H1 (cell line): ENCODE results near the gene FMOD. TPM values are rescaled to one million over a fixed set of nuclear protein-coding genes. Genes with fewer than 3 reads are reported as not detected.

Experiments used
- CTCF ChIA-PET: fragments of 300-600 bp; sonication (Branson Sonifier 250); formaldehyde crosslinking; loops from one replicate; lab custom pipeline; 2021; ENCODE audit not compliant: partially characterized antibody; lab: Charles Lee
- POLR2A ChIA-PET: fragments of 300-600 bp; sonication (Branson Sonifier 250); formaldehyde crosslinking; loops from one replicate; lab custom pipeline; 2021; ENCODE audit warnings: inconsistent platforms; ENCODE audit not compliant: partially characterized antibody; lab: Charles Lee
- DNase-seq, 2 experiments: peaks; one replicate each; pipeline versions ENCODE4 v3.0.0 to v3.0.0-alpha.2; 2010 to 2022; ENCODE audit warnings: low spot score in 2 of 2, low read depth in 1 of 2, mixed read lengths in 1 of 2
- FAIRE-seq: peaks from 2 replicates; lab custom pipeline; 2011; peaks lifted over from hg19 to GRCh38; lab: Jason Lieb, UNC
- H2AFZ ChIP-seq: 2 replicates; pipeline ENCODE4 v1.8.1; 2012; ENCODE audit warnings: low read length, inconsistent platforms
- H2AK5ac ChIP-seq: 2 replicates; pipeline ENCODE4 v1.6.1; 2013; ENCODE audit warnings: low read depth, low read length
- H2BK120ac ChIP-seq: replicated peaks from 2 replicates; pipeline ENCODE3; 2013; ENCODE audit warnings: low read depth, low read length, inconsistent platforms
- H2BK12ac ChIP-seq: 2 replicates; pipeline ENCODE4 v1.6.1; 2013; ENCODE audit warnings: low read depth, low read length
- H2BK15ac ChIP-seq: 2 replicates; pipeline ENCODE4 v1.6.1; 2013; ENCODE audit warnings: low read length
- H2BK20ac ChIP-seq: 2 replicates; pipeline ENCODE4 v1.6.1; 2013; ENCODE audit warnings: low read length
- H2BK5ac ChIP-seq: 2 replicates; pipeline ENCODE4 v1.6.1; 2013; ENCODE audit warnings: low read depth, low read length
- H3K14ac ChIP-seq: 2 replicates; pipeline ENCODE4 v1.6.1; 2013; ENCODE audit warnings: inconsistent platforms; ENCODE audit not compliant: insufficient read length
- H3K18ac ChIP-seq: 2 replicates; pipeline ENCODE4 v1.6.1; 2013; ENCODE audit warnings: low read length; ENCODE audit errors: extremely low read depth
- H3K23ac ChIP-seq: 2 replicates; pipeline ENCODE4 v1.6.1; 2013; ENCODE audit warnings: inconsistent platforms; ENCODE audit not compliant: insufficient read length
- H3K23me2 ChIP-seq: 2 replicates; pipeline ENCODE4 v1.6.1; 2013; ENCODE audit warnings: low read depth, low read length
- H3K27ac ChIP-seq: 2 replicates; pipeline ENCODE4 v1.6.1; 2011; ENCODE audit warnings: low read depth, low read length, inconsistent platforms
- H3K27me3 ChIP-seq, 4 experiments: replicated peaks in 1 of 4; 1 replicate in 1 of 4; 2 replicates in 3 of 4; pipeline versions ENCODE4 v1.6.1 to v1.8.1; 2011 to 2013; ENCODE audit warnings: low read length in 3 of 4, mild to moderate bottlenecking in 3 of 4, inconsistent platforms in 2 of 4, mixed read lengths in 2 of 4, moderate library complexity in 1 of 4; ENCODE audit not compliant: control insufficient read depth in 3 of 4, insufficient read depth in 3 of 4; ENCODE audit errors: extremely low read depth in 1 of 4
- H3K36me3 ChIP-seq, 4 experiments: 2 replicates each; pipeline versions ENCODE4 v1.6.1 to v1.8.1; 2011 to 2013; ENCODE audit warnings: mild to moderate bottlenecking in 4 of 4, low read length in 3 of 4, moderate library complexity in 2 of 4, control low read depth in 1 of 4, inconsistent platforms in 1 of 4; ENCODE audit not compliant: insufficient read depth in 4 of 4, control insufficient read depth in 2 of 4
- H3K4ac ChIP-seq: replicated peaks from 2 replicates; pipeline ENCODE3; 2013; ENCODE audit warnings: low read length, low read depth, mixed read lengths, inconsistent platforms; ENCODE audit not compliant: insufficient read length
- H3K4me1 ChIP-seq, 4 experiments: replicated peaks in 1 of 4; 1 replicate in 1 of 4; 2 replicates in 3 of 4; pipeline versions ENCODE4 v1.6.1 to v1.8.1; 2011 to 2013; ENCODE audit warnings: low read length in 3 of 4, inconsistent platforms in 2 of 4, mixed read lengths in 1 of 4; ENCODE audit not compliant: insufficient read depth in 4 of 4, control insufficient read depth in 3 of 4
- H3K4me2 ChIP-seq, 2 experiments: 2 replicates each; pipeline versions ENCODE4 v1.6.1 to v1.8.1; 2011 to 2013; ENCODE audit warnings: low read depth in 2 of 2, low read length in 2 of 2, control low read depth in 1 of 2, inconsistent platforms in 1 of 2, mild to moderate bottlenecking in 1 of 2; ENCODE audit not compliant: insufficient read depth in 1 of 2
- H3K4me3 ChIP-seq, 4 experiments: fragments of 200-600, 300-600 bp in 1 of 4; sonication (generic), shearing (Covaris generic), sonication (Bioruptor Twin) in 1 of 4; 2 replicates each; pipeline versions ENCODE4 v1.5.1 to v1.8.1; 2011 to 2016; ENCODE audit warnings: low read length in 4 of 4, low read depth in 3 of 4, control low read depth in 2 of 4, inconsistent platforms in 2 of 4, mild to moderate bottlenecking in 2 of 4, mixed read lengths in 1 of 4, moderate library complexity in 1 of 4; ENCODE audit not compliant: insufficient read depth in 2 of 4; ENCODE audit errors: extremely low read depth in 1 of 4
- H3K56ac ChIP-seq: replicated peaks from 2 replicates; pipeline ENCODE3; 2013; ENCODE audit warnings: low read depth, mild to moderate bottlenecking, mixed read lengths, low read length, inconsistent platforms; ENCODE audit not compliant: insufficient read length
- H3K79me1 ChIP-seq: 2 replicates; pipeline ENCODE4 v1.6.1; 2013; ENCODE audit warnings: low read depth, low read length, control low read depth
- H3K79me2 ChIP-seq, 2 experiments: 2 replicates each; pipeline versions ENCODE4 v1.6.1 to v1.8.1; 2012 to 2013; ENCODE audit warnings: low read length in 2 of 2, mild to moderate bottlenecking in 2 of 2, inconsistent platforms in 1 of 2; ENCODE audit not compliant: insufficient read depth in 2 of 2, control insufficient read depth in 1 of 2
- H3K9ac ChIP-seq, 4 experiments: replicated peaks in 1 of 4; 1 replicate in 1 of 4; 2 replicates in 3 of 4; pipeline versions ENCODE4 v1.6.1 to v1.8.1; 2011 to 2013; ENCODE audit warnings: low read depth in 3 of 4, low read length in 3 of 4, control low read depth in 2 of 4, mild to moderate bottlenecking in 2 of 4, moderate library complexity in 2 of 4, inconsistent platforms in 1 of 4; ENCODE audit errors: extremely low read depth in 1 of 4
- H3K9me3 ChIP-seq, 2 experiments: 2 replicates each; pipeline versions ENCODE4 v1.6.1 to v1.8.1; 2012 to 2013; ENCODE audit warnings: mild to moderate bottlenecking in 2 of 2, moderate library complexity in 2 of 2, control low read depth in 1 of 2, inconsistent platforms in 1 of 2, low read depth in 1 of 2, low read length in 1 of 2, mixed read lengths in 1 of 2; ENCODE audit not compliant: insufficient read depth in 2 of 2
- H4K20me1 ChIP-seq, 2 experiments: replicated peaks in 1 of 2; 2 replicates each; pipeline versions ENCODE3 to v1.8.1; 2011 to 2013; ENCODE audit warnings: inconsistent platforms in 2 of 2, low read length in 2 of 2, mild to moderate bottlenecking in 1 of 2; ENCODE audit not compliant: insufficient read depth in 2 of 2, control insufficient read depth in 1 of 2
- H4K5ac ChIP-seq: 2 replicates; pipeline ENCODE4 v1.6.1; 2013; ENCODE audit warnings: low read length, low read depth, mixed read lengths, inconsistent platforms; ENCODE audit not compliant: insufficient read length
- H4K8ac ChIP-seq: 2 replicates; pipeline ENCODE4 v1.8.0; 2013; ENCODE audit warnings: mild to moderate bottlenecking, moderate library complexity, low read length, inconsistent platforms; ENCODE audit not compliant: insufficient read depth; ENCODE audit errors: extremely low read depth
- H4K91ac ChIP-seq: replicated peaks from 2 replicates; pipeline ENCODE3; 2013; ENCODE audit warnings: low read length, mixed read lengths, inconsistent platforms; ENCODE audit not compliant: insufficient read length
- RAD21 ChIP-seq, 2 experiments: IDR thresholded peaks in 1 of 2; conservative IDR thresholded peaks in 1 of 2; 2 replicates each; pipeline ENCODE4 v1.6.1; 2011; ENCODE audit warnings: low read depth in 2 of 2, low read length in 2 of 2, improper control_type of control experiment in 1 of 2, inconsistent platforms in 1 of 2, mild to moderate bottlenecking in 1 of 2, moderate library complexity in 1 of 2
- TBP ChIP-seq: IDR thresholded peaks from 2 replicates; pipeline ENCODE4 v1.6.1; 2011; ENCODE audit warnings: low read depth, low read length, improper control_type of control experiment
- WGBS, 2 experiments: shearing (Covaris generic) in 1 of 2; methylation state at CpG; one replicate each; pipeline versions ENCODE4 v1.1.6 to v1.1.7; 2013 to 2015; ENCODE audit warnings: low lambda C conversion rate in 2 of 2, mixed read lengths in 2 of 2, inconsistent platforms in 1 of 2, low coverage in 1 of 2, missing lambda C conversion rate in 1 of 2; ENCODE audit not compliant: insufficient replicate concordance in 2 of 2, insufficient coverage in 1 of 2, insufficient read length in 1 of 2; ENCODE audit errors: extremely low coverage in 1 of 2, missing lambda C conversion rate in 1 of 2; 5-methylcytosine and 5-hydroxymethylcytosine counted together
- long read RNA-seq, 2 experiments: library from RNA in 1 of 2; library from capped mRNA in 1 of 2; stranded (forward); transcript quantifications; one replicate each; pipeline ENCODE4 v2.0.0, GENCODE V29; 2021; ENCODE audit warnings: inconsistent platforms in 1 of 2
- polyA minus RNA-seq, 3 experiments: library from RNA; depleted of rRNA, polyadenylated mRNA; stranded (reverse); fragments of >200 nt; gene quantifications; 1 replicate in 2 of 3; 2 replicates in 1 of 3; pipeline ENCODE4 v1.2.3, GENCODE V29; 2011
- polyA plus RNA-seq, 7 experiments: library from polyadenylated mRNA; depleted of rRNA in 3 of 7; stranded (reverse) in 5 of 7; unstranded in 2 of 7; fragments of >200 nt in 5 of 7; fragments of 200-250 nt in 2 of 7; gene quantifications; 1 replicate in 5 of 7; 2 replicates in 1 of 7; 4 replicates in 1 of 7; pipeline versions ENCODE4 v1.2.1 to v1.2.3, GENCODE V29; 2011 to 2013; ENCODE audit warnings: missing spikeins in 2 of 7, mixed read lengths in 2 of 7
- total RNA-seq: library from RNA; stranded (reverse); fragmentation: NEBNext Ultra II Directional; extraction: Animal tissue kit (Norgen Biotek cat#: 25700); gene quantifications from 2 replicates; pipeline ENCODE4 v1.2.1, GENCODE V29; 2021
- TF ChIP-seq, protein P1 (sequence below), 3 experiments: IDR thresholded peaks; 1 replicate in 2 of 3; 2 replicates in 1 of 3; pipeline versions ENCODE4 v1.5.1 to v1.6.1; 2011; ENCODE audit warnings: low read length in 3 of 3, mild to moderate bottlenecking in 3 of 3, inconsistent platforms in 2 of 3, low read depth in 1 of 3, moderate library complexity in 1 of 3; ENCODE audit not compliant: insufficient read depth in 1 of 3; ENCODE audit errors: control extremely low read depth in 1 of 3
- TF ChIP-seq, protein P2 (sequence below): IDR thresholded peaks from 2 replicates; pipeline ENCODE4 v1.6.1; 2012; ENCODE audit warnings: inconsistent platforms

Gene FMOD
- 0.27 and 0.32 TPM in 2 replicates for total RNA-seq
- polyA plus RNA-seq (2011; rRNA removed): 0.17 and 0.20 TPM in 2 replicates
- 0.12 TPM for polyA plus RNA-seq (2011; cell fraction: cytosol; rRNA removed)
- 0.24 TPM for polyA plus RNA-seq (2011; cell fraction: nucleus; rRNA removed)
- polyA plus RNA-seq (2012, experiment 1 of 2): 0.12 to 0.33 TPM (median 0.15 TPM) in 4 replicates
- polyA plus RNA-seq (2012, experiment 2 of 2): 0.38 TPM
- polyA plus RNA-seq (2013, experiment 1 of 2): 0.22 TPM
- 0.31 TPM for polyA plus RNA-seq (2013, experiment 2 of 2)
- polyA minus RNA-seq (2011; rRNA and poly(A)+ RNA removed): 0.41 and 0.54 TPM in 2 replicates
- not detected for polyA minus RNA-seq (2011; cell fraction: cytosol; rRNA and poly(A)+ RNA removed)
- polyA minus RNA-seq (2011; cell fraction: nucleus; rRNA and poly(A)+ RNA removed): not detected
- long read RNA-seq, experiment 1: 0 reads
- long read RNA-seq, experiment 2: 0 reads

DNA sequence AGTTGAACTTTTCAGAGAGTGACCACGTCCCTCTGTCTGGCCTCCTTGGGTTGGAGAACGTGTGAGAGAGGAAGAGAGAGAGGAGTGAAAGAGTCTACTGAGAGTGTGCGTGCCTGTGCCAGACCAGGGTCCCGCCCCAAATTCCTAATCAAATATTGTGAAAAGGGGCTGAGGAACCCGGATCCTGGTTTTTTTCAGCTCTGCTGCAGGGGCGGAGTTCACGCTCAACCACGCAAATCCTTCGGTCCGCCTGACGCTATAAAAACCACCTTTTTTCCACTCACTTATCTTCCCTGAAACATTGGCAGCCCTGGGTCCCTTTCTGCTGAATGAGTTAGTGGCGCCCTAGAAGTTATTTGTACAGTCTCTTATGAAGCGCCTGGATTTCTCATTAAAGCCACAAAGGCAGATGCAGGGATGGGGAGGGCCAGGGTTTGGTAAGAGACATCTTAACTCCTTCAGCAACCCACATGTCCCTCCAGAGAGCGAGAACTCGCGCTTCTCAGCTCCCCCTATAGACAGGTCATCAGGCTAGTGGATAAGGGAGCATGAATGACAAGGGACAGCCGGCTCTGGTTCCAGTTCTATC, at the start of gene FMOD:
Gene FMOD (minus strand): TSS at position 86 of the 589 bp plus-strand sequence. CDS start 2,852 bp downstream, outside the sequence.
- Histone ChIP-seq H3K9me3 (no peaks in the 10 kb centered on the region), H2BK5ac (no peak within 1 kb of the TSS), H3K36me3 (no peaks in the 10 kb centered on the region; a peak in 1 of 8 replicates), H4K5ac (no peak within 1 kb of the TSS), H2AK5ac (no peak within 1 kb of the TSS), H2AFZ (peak within 1 kb of the TSS; percentile 92), H2BK20ac (no peak within 1 kb of the TSS), H2BK15ac (no peak within 1 kb of the TSS), H2BK12ac (no peak within 1 kb of the TSS), H3K9ac (no peak within 1 kb of the TSS), H3K27ac (no peak within 1 kb of the TSS), H3K4ac (no peak within 1 kb of the TSS), H3K23me2 (no peaks in the 10 kb centered on the region), H3K27me3 (no peaks in the 10 kb centered on the region; a peak in 1 of 7 replicates), H3K4me2 (no peak within 1 kb of the TSS), H3K23ac (no peak within 1 kb of the TSS), H4K91ac (no peak within 1 kb of the TSS), H3K4me3 (no peak within 1 kb of the TSS), H3K4me1 (no peaks in the 10 kb centered on the region), H3K56ac (no peak within 1 kb of the TSS), H3K18ac (no peak within 1 kb of the TSS), H3K79me1 (no peaks in the 10 kb centered on the region), H4K20me1 (no peaks in the 10 kb centered on the region), H4K8ac (no peak within 1 kb of the TSS), H2BK120ac (no peak within 1 kb of the TSS), H3K14ac (no peak within 1 kb of the TSS), H3K79me2 (no peaks in the 10 kb centered on the region)
- WGBS, 2 experiments: 59% methylated on average over 17 of the region's 17 CpGs; no CpG with 5 or more reads in 1 of the 2 experiments
- no peak for DNase-seq
- no peak for TF ChIP-seq TBP
- TF ChIP-seq, protein P1, sequence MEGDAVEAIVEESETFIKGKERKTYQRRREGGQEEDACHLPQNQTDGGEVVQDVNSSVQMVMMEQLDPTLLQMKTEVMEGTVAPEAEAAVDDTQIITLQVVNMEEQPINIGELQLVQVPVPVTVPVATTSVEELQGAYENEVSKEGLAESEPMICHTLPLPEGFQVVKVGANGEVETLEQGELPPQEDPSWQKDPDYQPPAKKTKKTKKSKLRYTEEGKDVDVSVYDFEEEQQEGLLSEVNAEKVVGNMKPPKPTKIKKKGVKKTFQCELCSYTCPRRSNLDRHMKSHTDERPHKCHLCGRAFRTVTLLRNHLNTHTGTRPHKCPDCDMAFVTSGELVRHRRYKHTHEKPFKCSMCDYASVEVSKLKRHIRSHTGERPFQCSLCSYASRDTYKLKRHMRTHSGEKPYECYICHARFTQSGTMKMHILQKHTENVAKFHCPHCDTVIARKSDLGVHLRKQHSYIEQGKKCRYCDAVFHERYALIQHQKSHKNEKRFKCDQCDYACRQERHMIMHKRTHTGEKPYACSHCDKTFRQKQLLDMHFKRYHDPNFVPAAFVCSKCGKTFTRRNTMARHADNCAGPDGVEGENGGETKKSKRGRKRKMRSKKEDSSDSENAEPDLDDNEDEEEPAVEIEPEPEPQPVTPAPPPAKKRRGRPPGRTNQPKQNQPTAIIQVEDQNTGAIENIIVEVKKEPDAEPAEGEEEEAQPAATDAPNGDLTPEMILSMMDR (IDR thresholded peaks at IDR 0.05; ENCODE audit: control extremely low read depth in 1 of 3, insufficient read depth in 1 of 3, low read depth in 1 of 3, low read length in 3 of 3): peak in 2 of 3 experiments; percentile 34 to 45; a peak in 3 of 4 replicates
- TF ChIP-seq RAD21 (IDR thresholded peaks at IDR 0.05 in 1 of 2, conservative IDR thresholded peaks at IDR 0.05 in 1 of 2; ENCODE audit: low read depth in 2 of 2, low read length in 2 of 2): peak in 1 of 2 experiments; percentile 34; a peak in 1 of 4 replicates
- TF ChIP-seq, protein P2, sequence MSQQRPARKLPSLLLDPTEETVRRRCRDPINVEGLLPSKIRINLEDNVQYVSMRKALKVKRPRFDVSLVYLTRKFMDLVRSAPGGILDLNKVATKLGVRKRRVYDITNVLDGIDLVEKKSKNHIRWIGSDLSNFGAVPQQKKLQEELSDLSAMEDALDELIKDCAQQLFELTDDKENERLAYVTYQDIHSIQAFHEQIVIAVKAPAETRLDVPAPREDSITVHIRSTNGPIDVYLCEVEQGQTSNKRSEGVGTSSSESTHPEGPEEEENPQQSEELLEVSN: 0 out of 2 replicates have a peak, but pooled peaks have one; percentile 16
- ChIA-PET POLR2A (no interaction called here), CTCF (interaction anchor here (0.8 to 24.2 kb wide), 14 partner anchors 4 to 228 kb away, joined by 3 to 330 read pairs (median 4); partner anchors contain the start of genes FMOD and PRELP)
- FAIRE-seq: no peak
